GM21737 (cell line): ENCODE data around the gene SCGB1C1.
A peak's percentile ranks its signal among the peaks of the same experiment; 100 is the strongest.

Experiments used
- ATAC-seq: cut with Tn5 transposase; IDR thresholded peaks from one replicate; pipeline ENCODE4 v1.9.1; 2021; ENCODE audit warnings: mild to moderate bottlenecking, moderate library complexity; ENCODE audit not compliant: unreplicated experiment

Gene SCGB1C1

GRCh38 chr11:204587-205109, 11.8 kb downstream of the SCGB1C1 start:
- ATAC-seq: no peak

DNA sequence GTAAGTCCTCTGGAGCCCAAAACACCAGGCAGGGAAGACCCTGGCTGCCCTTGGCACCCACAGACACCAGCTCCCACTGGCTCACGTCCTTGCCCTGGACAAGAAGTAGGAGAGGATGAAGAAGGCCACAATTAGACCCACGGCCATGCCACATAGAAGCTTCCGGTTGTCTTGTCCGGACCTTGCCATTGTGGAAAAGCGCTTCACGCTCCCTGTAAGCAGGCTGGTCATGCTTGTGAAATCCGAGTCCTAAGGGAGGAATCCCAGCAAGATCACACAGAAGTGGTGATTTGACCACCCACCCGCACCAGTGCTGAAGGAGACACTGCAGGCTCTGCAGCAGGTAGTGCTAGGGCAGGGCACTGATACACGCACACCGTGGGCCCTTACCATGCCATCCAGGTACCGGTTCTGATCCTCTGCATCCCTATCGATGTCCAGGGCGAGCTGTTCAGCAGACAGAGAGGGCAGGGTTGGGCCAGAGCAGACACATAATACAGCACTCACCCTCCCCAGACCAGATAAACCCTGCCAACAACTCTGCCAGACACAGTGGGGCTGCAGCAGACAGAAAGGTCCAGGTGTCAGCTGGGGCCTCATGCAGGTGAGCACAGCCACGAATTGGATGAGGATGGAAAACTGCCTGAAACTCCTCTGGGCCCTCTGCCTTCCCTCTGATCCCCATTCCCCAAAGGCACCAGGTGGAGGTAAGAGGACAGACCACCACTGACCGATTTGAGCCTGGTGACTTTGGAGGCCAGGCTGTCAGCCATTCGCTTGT, 12.5 kb downstream of the SCGB1C1 start:
- no peak for ATAC-seq

- no peak for ATAC-seq
Observed at GRCh38 chr11:206002-206384, 13.1 kb downstream of the SCGB1C1 start.

- no peak for ATAC-seq
Observed at GRCh38 chr11:206526-207207, 13.8 kb downstream of the SCGB1C1 start.

DNA sequence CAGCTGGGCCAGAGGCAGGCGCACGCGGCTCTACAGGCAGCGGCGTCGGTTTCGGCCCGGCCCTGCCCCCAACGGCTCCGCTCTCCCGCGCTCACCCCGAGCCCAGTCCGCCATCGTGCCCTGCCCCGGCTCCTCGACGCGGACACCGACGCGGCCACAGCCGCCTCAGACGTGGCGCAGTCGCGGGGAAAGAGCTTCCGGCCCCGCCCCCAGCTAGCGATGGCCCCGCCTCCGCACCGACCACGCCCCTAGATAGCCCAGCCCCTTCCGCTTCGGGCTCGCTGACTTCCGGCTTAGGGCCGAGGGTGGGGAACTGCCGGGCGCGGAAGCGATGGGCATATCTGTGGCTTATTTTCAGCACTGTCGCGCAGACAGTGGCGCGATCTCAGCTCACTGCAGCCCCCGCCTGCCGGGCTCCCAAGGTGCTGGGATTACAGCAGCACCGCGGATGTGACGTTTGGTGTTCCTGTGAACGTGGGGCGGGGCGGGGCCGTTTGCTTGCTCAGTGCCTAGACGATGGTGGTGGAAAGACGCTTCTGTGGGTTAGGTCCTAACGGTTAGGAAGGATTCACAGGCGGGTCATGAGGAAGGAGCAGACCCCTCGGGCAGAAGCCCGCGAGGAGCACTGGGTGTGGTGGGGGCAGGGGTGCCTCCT, 14.5 kb downstream of the SCGB1C1 start, which contains the start of the genes BET1L and RIC8A:
Gene BET1L, minus strand, starts transcription at position 192 of the 655 bp plus-strand sequence. Its CDS starts 78 bp downstream, at position 114.
Gene RIC8A, plus strand, starts transcription at position 501 of the 655 bp plus-strand sequence. CDS start 1,147 bp downstream, outside the sequence.
- ATAC-seq: peak; percentile 76

DNA sequence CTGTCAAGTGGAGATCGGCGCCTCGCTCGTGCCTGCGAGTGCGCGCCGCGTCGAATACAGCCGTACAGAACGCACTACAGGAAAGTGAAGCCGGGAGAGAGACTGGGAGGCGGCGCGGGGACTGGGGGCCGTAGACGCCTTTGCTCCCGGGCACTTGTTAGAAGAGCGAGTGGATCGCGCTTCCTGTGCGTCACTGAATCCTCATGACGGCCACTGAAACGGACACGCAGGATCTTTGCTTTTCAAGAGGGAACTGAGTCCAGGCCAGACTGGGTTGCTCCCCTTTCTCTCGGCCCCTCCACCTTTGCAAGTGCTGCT, 14.9 kb downstream of the SCGB1C1 start:
- ATAC-seq: no peak

DNA sequence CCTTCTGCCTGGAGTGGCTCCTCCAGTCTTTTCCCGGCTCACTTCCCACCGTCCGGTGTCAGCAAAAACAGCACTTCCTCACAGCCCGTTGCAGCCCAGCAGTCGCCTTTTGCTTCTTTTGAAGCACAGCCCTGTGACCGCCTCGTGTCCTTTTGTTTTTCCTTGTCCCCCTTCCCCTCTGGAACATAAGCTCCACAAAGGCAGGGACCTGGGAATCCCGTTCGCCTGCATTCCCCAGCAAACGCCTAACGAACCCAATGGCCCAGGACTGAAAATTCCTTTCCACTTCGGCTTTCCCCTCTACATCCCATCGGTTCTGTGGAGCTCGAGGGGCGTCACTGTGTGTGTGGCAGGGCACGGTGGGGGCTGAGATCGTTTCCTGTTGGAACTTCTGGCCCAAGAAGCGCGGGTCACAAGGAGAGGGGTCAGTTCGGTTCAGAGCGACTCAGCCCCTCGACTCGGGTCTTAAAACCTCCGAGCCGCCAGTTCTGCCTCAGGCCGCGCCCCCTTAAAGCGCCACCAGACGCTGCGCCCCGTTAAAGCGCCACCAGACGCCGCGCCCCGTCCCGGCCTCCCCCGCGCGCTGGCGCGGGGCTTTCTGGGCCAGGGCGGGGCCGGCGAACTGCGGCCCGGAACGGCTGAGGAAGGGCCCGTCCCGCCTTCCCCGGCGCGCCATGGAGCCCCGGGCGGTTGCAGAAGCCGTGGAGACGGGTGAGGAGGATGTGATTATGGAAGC, 15.5 kb downstream of the SCGB1C1 start:
- ATAC-seq: peak; percentile 41

- no peak for ATAC-seq
Observed at GRCh38 chr11:208917-209260, 16.0 kb downstream of the SCGB1C1 start.

- no peak for ATAC-seq
Observed at GRCh38 chr11:209275-210121, 16.6 kb downstream of the SCGB1C1 start.

DNA sequence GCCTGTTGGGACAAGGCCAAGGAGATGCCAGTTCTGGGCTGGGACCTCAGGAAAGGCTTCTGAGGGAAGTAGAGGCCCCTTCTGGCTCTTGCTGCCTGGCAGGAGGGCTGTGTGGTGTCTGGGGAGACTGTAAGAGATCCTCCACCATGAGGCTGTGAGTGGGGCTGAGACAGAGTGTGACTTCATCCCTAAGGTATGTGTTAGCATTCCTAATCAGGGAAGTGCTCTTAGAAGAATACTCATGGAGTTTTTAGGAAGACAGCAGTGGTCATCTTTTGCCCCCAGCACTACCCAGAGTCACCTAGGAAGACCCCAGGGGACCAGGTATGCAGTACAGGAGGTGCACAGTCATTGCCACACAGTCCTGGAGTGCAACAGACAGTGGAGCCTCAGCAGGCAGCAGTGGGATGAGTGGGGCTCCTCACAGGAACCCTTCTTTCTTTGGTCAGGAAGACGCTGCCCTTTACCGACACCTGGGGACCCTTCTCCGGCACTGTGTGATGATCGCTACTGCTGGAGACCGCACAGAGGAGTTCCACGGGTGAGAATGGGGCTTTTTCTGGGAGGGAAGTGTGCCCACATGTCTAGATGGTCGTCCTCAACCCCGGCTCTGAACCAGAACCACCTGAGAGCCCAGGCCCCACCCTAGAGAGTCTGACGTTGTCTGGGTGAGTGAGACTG, 17.4 kb downstream of the SCGB1C1 start:
- ATAC-seq: no peak

DNA sequence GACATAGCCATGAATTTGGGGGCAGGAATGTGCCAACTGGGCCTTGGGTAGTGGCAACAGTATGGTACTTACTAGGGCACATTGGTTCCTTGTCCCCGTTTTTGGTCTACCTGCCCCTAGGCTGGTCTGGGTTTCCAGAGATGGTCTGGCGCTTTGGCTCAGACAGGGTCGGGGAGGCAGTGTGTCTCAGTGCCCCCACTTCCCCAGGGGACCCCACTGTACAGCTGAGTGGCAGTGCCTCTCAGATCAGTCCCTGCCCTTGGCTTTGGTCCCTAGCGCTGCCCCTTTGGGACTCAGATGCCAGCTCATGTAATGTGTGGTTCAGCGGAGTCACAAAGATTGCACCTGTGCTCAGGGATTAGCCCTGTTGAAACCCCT, 17.9 kb downstream of the SCGB1C1 start:
- ATAC-seq: no peak

DNA sequence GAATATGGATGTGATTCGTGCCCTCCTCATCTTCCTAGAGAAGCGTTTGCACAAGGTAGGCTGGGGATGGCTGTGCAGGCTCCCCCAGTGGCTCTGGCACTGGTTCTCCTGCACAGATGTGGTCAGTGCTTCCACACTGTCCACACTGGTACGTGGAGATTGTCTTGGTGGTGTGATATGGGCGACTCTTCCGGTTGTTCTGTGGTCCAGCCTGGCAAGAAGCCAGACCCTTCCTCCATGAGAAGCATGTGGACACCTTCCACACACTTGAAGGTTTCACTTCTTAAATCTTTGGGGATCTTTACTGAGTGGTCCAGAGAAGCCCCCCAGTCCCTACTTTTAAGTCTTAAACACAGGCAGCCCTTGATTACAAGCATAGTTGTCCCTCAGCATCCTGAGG, 18.4 kb downstream of the SCGB1C1 start:
- ATAC-seq: no peak

GRCh38 chr11:211741-212140, 18.9 kb downstream of the SCGB1C1 start:
- ATAC-seq: no peak

DNA sequence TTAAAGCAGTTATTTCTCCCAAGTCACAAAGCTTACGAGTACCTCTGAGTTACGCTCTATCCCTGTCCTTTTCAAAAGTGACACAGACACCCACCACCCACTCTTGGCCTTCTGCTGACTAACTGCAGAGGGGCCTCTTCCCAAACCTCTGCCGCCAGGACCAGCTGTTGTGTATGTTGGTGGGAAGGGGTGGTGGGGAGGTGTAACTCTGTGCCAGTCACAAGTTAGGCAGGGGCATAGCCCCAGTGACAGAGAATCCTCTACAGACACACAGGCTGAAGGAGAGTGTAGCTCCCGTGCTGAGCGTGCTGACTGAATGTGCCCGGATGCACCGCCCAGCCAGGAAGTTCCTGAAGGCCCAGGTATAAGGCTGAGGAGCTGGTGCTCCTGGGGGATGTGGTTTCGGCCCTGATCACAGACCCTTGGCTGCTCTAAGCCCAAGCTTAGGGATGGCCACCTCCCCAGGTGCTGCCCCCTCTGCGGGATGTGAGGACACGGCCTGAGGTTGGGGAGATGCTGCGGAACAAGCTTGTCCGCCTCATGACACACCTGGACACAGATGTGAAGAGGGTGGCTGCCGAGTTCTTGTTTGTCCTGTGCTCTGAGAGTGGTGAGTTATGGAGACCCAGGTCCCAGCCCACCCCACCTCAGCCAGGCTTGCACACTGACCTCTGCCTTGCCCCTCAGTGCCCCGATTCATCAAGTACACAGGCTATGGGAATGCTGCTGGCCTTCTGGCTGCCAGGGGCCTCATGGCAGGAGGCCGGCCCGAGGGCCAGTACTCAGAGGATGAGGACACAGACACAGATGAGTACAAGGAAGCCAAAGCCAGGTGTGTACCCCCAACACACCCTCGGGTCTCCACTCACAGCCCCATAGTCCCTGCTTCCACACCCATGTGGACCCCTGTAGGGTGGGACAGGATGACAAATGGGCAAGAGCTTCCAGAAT, 19.5 kb downstream of the SCGB1C1 start:
- ATAC-seq: no peak

GRCh38 chr11:213111-213510, 20.2 kb downstream of the SCGB1C1 start:
- ATAC-seq: no peak

GRCh38 chr11:214083-214482, 21.2 kb downstream of the SCGB1C1 start:
- no peak for ATAC-seq

DNA sequence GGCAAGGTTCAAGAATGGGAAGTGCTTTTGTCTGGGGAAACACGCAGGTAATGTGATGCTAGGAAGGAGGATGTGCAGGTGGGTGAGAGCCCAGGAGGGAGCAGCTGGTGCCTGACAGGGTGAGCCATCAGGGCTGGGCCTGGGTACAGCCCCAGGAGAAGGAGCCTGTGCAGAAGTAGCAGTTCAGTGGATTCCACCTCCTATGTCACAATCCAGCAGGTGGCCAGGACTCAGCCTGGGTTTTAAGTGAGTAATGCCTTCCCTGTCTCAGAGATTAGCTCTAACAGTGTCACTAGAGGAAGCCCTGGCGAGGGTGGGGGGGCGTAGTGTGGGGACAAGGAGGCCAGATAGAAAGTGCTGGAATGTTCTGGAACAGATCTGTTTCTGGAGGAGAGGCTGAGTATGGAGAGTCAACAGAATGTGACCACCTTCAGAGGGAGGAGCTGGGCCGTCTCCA, 22.7 kb downstream of the SCGB1C1 start:
- no peak for ATAC-seq
